AG04450 (cell line): ENCODE data around the gene CX3CL1. TPM values are rescaled to one million over a fixed set of nuclear protein-coding genes. Genes with fewer than 3 reads are reported as not detected.

Experiments
- CTCF ChIA-PET: fragments of 300-600, 350-600 bp; formaldehyde crosslinking; extraction: SDS; loops from one replicate; lab custom pipeline; 2022; ENCODE audit warnings: antibody characterized with exemption, inconsistent platforms; lab: Charles Lee
- POLR2A ChIA-PET: fragments of 350-600 bp; formaldehyde crosslinking; extraction: SDS; loops from one replicate; lab custom pipeline; 2021; ENCODE audit warnings: antibody characterized with exemption, inconsistent platforms; lab: Yijun Ruan, JAX
- DNase-seq: peaks from one replicate; pipeline ENCODE4 v3.0.0-alpha.2; 2011; ENCODE audit warnings: low read depth, low spot score
- H3K27ac ChIP-seq: one replicate; pipeline ENCODE4 v1.5.1; 2012; ENCODE audit warnings: low read depth, low read length, control low read depth
- H3K27me3 ChIP-seq: one replicate; pipeline ENCODE4 v1.6.0; 2012; ENCODE audit warnings: low read length; ENCODE audit not compliant: control insufficient read depth, insufficient read depth
- H3K4me3 ChIP-seq: 2 replicates; pipeline ENCODE4 v1.5.1; 2011; ENCODE audit warnings: mild to moderate bottlenecking, low read depth, low read length, control low read depth
- H3K9me3 ChIP-seq: 2 replicates; pipeline ENCODE4 v1.5.1; 2012; ENCODE audit warnings: low read length; ENCODE audit not compliant: control insufficient read depth, insufficient read depth
- CTCF ChIP-seq: IDR thresholded peaks from 2 replicates; pipeline ENCODE4 v1.5.1; 2011; ENCODE audit warnings: low read depth, low read length, control low read depth, inconsistent platforms
- polyA plus RNA-seq: library from polyadenylated mRNA; depleted of rRNA; stranded (reverse); fragments of >200 nt; gene quantifications from 2 replicates; pipeline ENCODE4 v1.2.3, GENCODE V29; 2011

CX3CL1 gene
- polyA plus RNA-seq, 1 experiment = 0.48 TPM

GRCh38 chr16:57411362-57411976 is 39.2 kb downstream of the CX3CL1 start:
- ChIA-PET POLR2A (interaction anchor here (0.6 kb wide), 1 partner anchor 93 kb away, joined by 4 read pairs; no protein-coding TSS in a partner anchor), CTCF (no interaction called here)
- TF ChIP-seq CTCF = no peak

GRCh38 chr16:57412584-57412983 is 40.3 kb downstream of the CX3CL1 start:
- Histone ChIP-seq H3K27ac (no peak overlapping the region), H3K4me3 (no peak overlapping the region), H3K27me3 (peaks cover 35% of the 10 kb centered on the region), H3K9me3 (no peaks in the 10 kb centered on the region; the same call in 1 of the 2 replicates)
- TF ChIP-seq CTCF = no peak
- no peak for DNase-seq
- CTCF ChIA-PET = interaction anchor here (1.3 kb wide), 2 partner anchors 111 to 113 kb away, joined by 4 read pairs; no protein-coding TSS in a partner anchor
- POLR2A ChIA-PET = no interaction called here

More at GRCh38 chr16:57411362-57411976, 39.2 kb downstream of the CX3CL1 start:
- no peak for DNase-seq
- no peak overlapping the region for H3K27ac ChIP-seq
- H3K4me3 ChIP-seq = no peak overlapping the region
- H3K9me3 ChIP-seq = no peaks in the 10 kb centered on the region; the same call in 1 of the 2 replicates
- H3K27me3 ChIP-seq = peaks cover 40% of the 10 kb centered on the region

- TF ChIP-seq CTCF = no peak
- CTCF ChIA-PET = interaction anchor here (1.2 to 1.3 kb wide), 4 partner anchors 9 to 113 kb away, joined by 3 to 4 read pairs (median 4); no protein-coding TSS in a partner anchor
- Histone ChIP-seq H3K9me3 (no peaks in the 10 kb centered on the region; the same call in 1 of the 2 replicates), H3K27me3 (peaks cover 35% of the 10 kb centered on the region), H3K27ac (no peak overlapping the region), H3K4me3 (no peak overlapping the region)
- POLR2A ChIA-PET = no interaction called here
- DNase-seq = no peak
Observed at GRCh38 chr16:57413301-57413730, 41.0 kb downstream of the CX3CL1 start.

- no peak for TF ChIP-seq CTCF
- H3K9me3 ChIP-seq = no peaks in the 10 kb centered on the region; the same call in 1 of the 2 replicates
- no peak overlapping the region for H3K4me3 ChIP-seq
- no peak overlapping the region for H3K27ac ChIP-seq
- POLR2A ChIA-PET = no interaction called here
- no peak for DNase-seq
- CTCF ChIA-PET = interaction anchor here (1.2 to 1.3 kb wide), 4 partner anchors 8 to 114 kb away, joined by 3 to 4 read pairs (median 4); no protein-coding TSS in a partner anchor
- H3K27me3 ChIP-seq = peaks cover 35% of the 10 kb centered on the region
Observed at GRCh38 chr16:57413733-57414132, 41.4 kb downstream of the CX3CL1 start.

- Histone ChIP-seq H3K4me3 (no peak overlapping the region), H3K9me3 (no peaks in the 10 kb centered on the region; the same call in 1 of the 2 replicates), H3K27ac (no peak overlapping the region), H3K27me3 (peaks cover 18% of the 10 kb centered on the region)
- no peak for TF ChIP-seq CTCF
- POLR2A ChIA-PET = no interaction called here
- CTCF ChIA-PET = interaction anchor here (0.6 to 10.1 kb wide), 25 partner anchors 9 to 332 kb away, joined by 3 to 286 read pairs (median 5); partner anchors contain the start of gene CX3CL1
- DNase-seq = no peak
Observed at GRCh38 chr16:57416084-57416483, 43.8 kb downstream of the CX3CL1 start.
